ENCODE results near the gene FAM107B.

Gene FAM107B

DNA sequence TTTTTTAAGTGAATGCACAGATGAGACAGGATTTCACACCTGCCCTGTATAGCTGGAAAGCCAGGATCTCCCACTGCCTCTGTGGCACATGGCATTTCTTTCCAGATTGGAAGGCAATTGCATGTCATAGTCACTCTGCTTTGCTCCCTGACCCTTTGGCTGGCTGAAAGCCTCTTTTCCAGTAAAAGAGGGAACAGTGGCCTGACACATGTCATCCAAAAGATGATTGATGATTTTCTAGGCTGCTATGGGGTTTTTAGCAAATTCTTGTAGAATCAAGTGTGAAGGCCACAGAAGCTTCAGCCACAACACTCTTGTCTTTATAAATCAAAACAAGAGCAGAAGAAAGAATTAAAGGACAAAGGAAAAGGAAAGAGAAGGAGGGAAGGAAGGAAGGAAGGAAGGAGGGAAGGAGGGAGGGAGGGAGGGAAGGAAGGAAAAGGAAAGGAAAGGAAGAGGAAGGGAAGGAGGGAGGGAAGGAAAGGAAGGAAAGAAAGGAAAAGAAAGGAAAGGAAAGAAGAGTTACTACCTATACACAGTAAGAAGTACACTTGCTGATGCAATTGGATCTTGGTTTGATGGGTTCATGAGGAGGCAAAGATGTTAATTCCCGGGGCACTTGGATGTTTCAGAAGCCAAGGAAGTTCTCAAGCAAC, 285.0 kb downstream of the FAM107B start:
- DNase-seq (ENCODE audit: low read depth): no peak

DNA sequence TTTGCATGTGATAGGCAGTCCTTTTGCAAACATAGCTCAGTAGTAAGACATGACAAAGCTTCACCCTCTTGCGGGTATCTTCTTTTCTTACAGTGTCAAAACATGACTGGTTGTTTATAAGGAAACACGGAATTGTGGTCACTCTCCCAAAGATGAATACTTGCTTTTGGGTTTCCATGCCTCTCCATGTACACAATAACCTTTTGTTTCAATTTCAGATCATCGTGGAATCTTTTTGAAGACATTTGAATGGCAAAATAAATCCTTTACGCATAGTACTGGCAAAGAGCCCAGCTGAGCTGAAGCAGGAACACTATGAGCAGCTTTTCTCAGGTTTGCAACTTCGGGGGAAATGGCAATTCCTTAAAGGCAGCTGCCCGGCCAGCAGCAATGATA, 287.2 kb downstream of the FAM107B start:
- DNase-seq (ENCODE audit: low read depth): no peak

GRCh38 chr10:14486777-14487487, 287.8 kb downstream of the FAM107B start:
- no peak for DNase-seq (ENCODE audit: low read depth)

DNA sequence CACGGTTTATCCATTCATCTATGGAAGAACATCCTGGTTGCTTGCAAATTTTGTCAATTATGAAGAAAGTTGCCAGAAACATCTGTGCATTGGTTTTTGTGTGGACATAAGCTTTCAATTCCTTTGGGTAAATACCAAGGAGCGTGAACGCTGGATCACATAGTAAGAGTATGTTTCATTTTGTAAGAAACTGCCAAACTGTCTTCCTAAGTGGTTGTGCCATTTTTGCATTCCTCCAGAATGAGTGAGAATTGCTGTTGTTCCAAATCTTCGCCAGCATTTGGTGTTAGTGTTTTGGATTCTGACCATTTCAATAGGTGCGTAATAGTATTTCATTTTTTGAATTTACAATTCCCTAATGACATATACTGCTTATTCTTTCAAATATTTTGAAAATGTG, 288.7 kb downstream of the FAM107B start:
- no peak for DNase-seq (ENCODE audit: low read depth)

DNA sequence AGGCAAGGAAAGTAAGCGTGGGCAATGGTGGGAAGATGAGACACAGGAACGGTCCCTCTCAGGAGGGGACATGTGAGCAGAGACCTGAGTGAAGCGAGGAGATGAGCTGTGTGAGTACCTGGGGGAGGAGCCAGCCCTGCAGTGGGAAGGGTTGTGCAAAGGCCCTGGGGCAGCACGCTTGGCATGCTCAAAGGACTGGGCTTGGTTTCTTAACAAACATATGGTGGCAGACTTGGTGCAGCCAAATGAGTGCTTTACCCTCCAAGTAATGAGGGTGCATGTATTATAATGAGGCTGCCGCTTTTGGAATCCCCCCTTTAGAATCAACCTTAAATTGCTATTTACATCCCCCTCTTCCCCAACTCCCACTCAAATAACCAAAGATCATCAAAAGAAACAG, 291.3 kb downstream of the FAM107B start:
- DNase-seq (ENCODE audit: low read depth): no peak

- DNase-seq (ENCODE audit: low read depth): no peak
Measured at GRCh38 chr10:14481752-14482151, 292.9 kb downstream of the FAM107B start.

DNA sequence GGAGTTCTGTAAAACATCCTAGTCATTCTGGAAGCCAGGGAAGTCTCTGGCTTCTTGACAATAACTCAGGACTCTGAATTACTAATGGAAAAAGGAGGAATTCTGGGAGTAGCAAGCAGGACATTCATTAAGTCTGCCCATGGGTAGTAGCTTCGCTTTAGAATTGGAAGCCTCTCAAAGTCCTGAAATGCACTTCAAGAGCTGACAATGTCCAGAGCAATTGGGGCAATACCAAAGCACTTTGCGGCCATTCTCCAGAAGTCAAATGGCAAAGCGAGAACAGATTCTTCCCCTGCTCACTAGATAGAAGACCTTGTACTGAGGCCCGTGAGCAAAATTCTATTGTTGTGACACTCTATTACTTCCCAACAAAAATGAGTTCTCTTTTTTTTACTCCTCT, 293.7 kb downstream of the FAM107B start:
- no peak for DNase-seq (ENCODE audit: low read depth)

DNA sequence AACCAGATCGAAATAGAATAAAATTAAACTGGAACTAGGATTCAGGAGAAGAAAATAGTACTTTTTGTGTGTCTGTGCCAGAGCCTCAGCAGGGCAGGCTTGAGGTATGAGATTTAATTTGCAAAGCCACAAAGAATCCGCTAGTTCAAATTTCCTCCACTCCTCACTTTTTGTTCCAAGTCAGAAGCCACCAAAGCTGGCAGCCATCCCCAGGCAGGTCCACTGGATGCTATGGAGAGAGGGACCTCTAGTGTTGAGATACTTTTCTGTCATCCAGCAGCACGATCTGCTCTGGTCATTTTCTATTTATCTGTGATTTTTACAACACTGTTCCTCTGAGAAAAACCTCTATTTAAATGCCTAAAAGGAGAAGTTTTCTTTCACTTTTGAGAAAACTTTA, 296.1 kb downstream of the FAM107B start:
- no peak for DNase-seq (ENCODE audit: low read depth)

DNA sequence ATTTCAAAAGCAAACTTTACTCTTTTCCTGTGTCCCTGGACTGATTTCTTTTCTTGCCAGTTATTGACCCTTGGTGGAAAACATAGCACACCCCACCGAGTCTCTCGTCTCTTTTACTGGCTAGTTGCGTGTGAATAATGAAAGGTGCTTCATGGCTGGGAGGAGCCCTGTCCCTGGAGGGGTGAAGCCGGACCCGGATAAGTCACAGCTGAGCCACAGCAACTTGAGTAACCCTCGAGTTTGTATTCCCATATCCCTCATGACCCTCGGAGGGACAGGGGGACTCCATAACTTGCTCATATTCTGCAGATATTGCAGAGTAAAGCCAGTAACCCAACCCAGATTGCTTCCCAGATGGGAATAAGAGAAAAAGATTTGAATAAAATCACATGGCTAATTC, 296.5 kb downstream of the FAM107B start:
- DNase-seq (ENCODE audit: low read depth): no peak

DNA sequence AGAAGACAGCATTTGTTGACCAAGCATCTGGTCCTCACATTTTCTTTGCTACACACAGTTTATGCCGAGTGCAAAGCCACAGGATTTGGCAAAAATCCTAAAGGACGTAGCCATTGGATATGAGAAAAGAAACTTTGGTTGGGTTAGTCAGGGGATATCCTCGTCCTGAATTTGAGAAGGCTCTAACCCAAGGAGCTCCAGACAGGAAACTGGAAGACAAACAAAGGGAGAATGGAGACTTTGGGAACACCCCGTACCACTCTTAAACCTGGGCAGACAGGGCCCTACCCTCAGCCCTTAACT, 297.3 kb downstream of the FAM107B start:
- no peak for DNase-seq (ENCODE audit: low read depth)

GRCh38 chr10:14476641-14477407, 297.9 kb downstream of the FAM107B start:
- no peak for DNase-seq (ENCODE audit: low read depth)

DNA sequence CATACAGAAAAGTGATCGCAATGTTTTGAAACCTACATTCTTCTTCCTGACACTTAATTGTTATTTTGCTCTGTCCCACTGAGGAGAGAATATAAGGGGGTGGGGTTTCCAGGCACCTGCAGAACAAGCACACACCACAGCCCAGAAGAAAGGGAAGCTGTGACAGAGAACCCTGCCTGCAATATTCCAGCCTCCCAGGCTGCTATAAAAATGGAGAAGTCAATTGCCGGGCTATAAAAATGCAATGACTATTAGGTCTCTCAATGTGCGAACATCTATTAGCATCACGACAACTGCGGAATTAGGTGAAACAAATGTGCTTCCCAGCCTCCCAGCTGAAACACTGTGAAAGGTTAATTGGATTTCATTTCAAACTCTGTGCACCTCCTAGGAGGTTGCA, 298.7 kb downstream of the FAM107B start:
- DNase-seq (ENCODE audit: low read depth): no peak

- no peak for DNase-seq (ENCODE audit: low read depth)
Measured at GRCh38 chr10:14474656-14475055, 300.0 kb downstream of the FAM107B start.

DNA sequence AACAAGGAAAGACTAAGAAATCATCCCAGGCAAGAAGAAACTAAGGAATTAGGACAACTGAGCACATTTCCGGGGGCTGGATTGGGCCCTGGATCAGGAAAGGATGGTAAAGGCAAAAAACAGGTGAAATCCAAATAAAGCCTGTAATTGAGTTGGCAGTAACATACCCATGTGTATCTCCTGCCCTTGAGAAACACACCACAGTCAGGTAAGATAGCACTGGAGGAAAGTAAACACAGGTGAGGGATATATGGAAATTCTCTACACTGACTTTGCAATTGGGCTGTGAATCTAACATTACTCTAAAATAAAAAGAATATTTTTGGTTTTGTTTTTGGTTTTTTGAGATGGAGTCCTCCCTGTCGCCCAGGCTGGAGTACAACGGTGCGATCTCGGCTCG, 303.8 kb downstream of the FAM107B start:
- DNase-seq (ENCODE audit: low read depth): no peak

DNA sequence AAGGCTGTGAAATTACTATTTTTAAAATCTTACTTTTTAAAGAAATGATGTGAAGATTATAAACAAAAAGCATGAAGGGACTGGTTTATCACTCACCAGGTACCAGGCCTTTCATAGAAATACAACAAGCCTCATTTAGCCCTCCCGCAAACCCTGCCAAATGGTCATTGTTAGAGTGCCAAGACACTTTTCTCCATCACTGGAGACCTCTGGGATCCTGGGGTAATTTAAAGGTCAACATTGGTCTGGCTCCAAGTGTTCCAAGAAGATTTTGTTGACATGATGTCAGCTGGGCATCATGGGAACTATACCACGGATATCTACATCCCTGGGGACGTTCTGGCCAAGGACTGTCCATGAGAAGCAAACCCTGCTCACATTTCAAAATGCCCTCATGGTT, 306.0 kb downstream of the FAM107B start:
- DNase-seq (ENCODE audit: low read depth): no peak
